ENCODE results near the gene TMED1. TPM values are rescaled to one million over a fixed set of nuclear protein-coding genes. Genes with fewer than 3 reads are reported as not detected.
A peak's percentile ranks its signal among the peaks of the same experiment; 100 is the strongest.

The TMED1 gene
- total and polyA plus RNA-seq, 9 of the 15 experiments (the other 6 are each of a cell fraction or from before 2014, with no cell fraction given): 0.86 to 30.2 (median 23.5) TPM

DNA sequence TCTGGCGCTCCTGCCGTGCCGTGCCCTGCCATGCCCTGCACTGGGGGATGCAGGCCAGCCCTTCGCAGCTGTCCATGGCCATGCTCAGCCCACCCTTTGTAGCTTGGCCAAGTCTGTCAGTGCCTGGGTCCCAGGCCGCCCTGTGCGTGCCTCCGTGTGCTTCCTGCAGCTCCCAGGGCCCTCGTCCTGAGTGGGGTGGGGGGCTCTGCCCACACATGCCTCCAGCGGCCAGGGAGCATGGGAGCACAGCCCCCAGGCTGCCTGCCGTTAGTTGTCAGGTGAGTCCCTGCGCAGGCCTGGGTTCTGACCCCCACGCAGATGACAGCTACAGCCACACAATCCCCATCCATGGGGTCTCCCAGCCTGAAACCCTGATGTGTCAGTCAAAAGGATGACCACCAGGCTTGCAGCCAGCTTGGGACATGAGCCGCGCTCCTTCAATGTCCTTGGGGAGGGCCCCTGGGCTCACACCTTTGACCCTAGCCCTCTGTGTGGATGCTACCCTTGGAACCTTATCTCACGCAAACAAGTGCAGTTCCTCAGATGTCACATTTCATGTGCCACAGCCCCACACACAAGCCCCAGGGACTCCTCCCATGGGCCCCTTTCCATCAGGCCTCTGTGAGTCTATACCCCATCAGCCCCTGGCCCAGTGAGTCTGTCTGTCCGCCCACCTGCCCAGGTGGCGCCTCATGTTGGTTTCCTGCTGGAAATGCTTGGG, 24.5 kb downstream of the TMED1 start:
- Histone ChIP-seq H3K79me2 (ENCODE audit: control insufficient read depth, insufficient read depth, low read length) (peaks cover 8% of the 10 kb centered on the region; the same call in 2 of the 3 replicates), H3K36me3 (ENCODE audit: control insufficient read depth, insufficient read depth, low read length) (peaks cover 72% of the 10 kb centered on the region; the same call in 2 of the 3 replicates), H3K9ac (ENCODE audit: insufficient read depth in 1 of 2, low read depth in 2 of 2, low read length in 2 of 2) (peak overlapping the region; percentile 43 to 86), H3K9me1 (ENCODE audit: control insufficient read depth, insufficient read depth, low read length) (no peaks in the 10 kb centered on the region), H2AFZ (ENCODE audit: low read depth, low read length) (no peak overlapping the region), H3K9me3 (replicated peaks; ENCODE audit: control insufficient read depth, insufficient read depth, low read depth, low read length) (no peaks in the 10 kb centered on the region; the same call in 1 of the 2 replicates), H3K27me3 (ENCODE audit: control insufficient read depth in 2 of 2, insufficient read depth in 2 of 2, low read length in 2 of 2) (no peaks in the 10 kb centered on the region), H3K27ac (ENCODE audit: extremely low read depth, low read depth, low read length) (peak overlapping the region; percentile 82), H3K4me3 (no peak overlapping the region), H3K4me2 (ENCODE audit: insufficient read depth, low read length) (peak overlapping the region; percentile 44; the same call in 1 of the 2 replicates), H3K4me1 (replicated peaks in 1 of 2; ENCODE audit: control insufficient read depth in 2 of 2, insufficient read depth in 2 of 2, low read length in 2 of 2) (peaks cover 48 to 66% of the 10 kb centered on the region in 2 experiments), H4K20me1 (replicated peaks; ENCODE audit: control insufficient read depth, insufficient read depth, low read length) (no peaks in the 10 kb centered on the region)
- ChIA-PET CTCF (ENCODE audit: low intra/inter-chr PET ratio) (no interaction called here), POLR2A (interaction anchor here (0.6 to 2.0 kb wide), 6 partner anchors 9 to 140 kb away, joined by 3 to 6 read pairs (median 4); no protein-coding TSS in a partner anchor)
- 48% methylated on average over 14 of the region's 17 CpGs for WGBS (ENCODE audit: insufficient coverage, low coverage, missing lambda C conversion rate)
- DNase-seq (ENCODE audit: extremely low read depth in 1 of 4, low spot score in 3 of 4) (peak; percentile 60 to 91 (median 72)), FAIRE-seq (peak; percentile 99), ATAC-seq (peak; percentile 74)
- no TSS peak for BruUV-seq (replicated peaks)
- intact Hi-C loops (cut with micrococcal nuclease) (no loop called here), in situ Hi-C loops (cut with MboI) (no loop called here)
- TF ChIP-seq, protein P1, sequence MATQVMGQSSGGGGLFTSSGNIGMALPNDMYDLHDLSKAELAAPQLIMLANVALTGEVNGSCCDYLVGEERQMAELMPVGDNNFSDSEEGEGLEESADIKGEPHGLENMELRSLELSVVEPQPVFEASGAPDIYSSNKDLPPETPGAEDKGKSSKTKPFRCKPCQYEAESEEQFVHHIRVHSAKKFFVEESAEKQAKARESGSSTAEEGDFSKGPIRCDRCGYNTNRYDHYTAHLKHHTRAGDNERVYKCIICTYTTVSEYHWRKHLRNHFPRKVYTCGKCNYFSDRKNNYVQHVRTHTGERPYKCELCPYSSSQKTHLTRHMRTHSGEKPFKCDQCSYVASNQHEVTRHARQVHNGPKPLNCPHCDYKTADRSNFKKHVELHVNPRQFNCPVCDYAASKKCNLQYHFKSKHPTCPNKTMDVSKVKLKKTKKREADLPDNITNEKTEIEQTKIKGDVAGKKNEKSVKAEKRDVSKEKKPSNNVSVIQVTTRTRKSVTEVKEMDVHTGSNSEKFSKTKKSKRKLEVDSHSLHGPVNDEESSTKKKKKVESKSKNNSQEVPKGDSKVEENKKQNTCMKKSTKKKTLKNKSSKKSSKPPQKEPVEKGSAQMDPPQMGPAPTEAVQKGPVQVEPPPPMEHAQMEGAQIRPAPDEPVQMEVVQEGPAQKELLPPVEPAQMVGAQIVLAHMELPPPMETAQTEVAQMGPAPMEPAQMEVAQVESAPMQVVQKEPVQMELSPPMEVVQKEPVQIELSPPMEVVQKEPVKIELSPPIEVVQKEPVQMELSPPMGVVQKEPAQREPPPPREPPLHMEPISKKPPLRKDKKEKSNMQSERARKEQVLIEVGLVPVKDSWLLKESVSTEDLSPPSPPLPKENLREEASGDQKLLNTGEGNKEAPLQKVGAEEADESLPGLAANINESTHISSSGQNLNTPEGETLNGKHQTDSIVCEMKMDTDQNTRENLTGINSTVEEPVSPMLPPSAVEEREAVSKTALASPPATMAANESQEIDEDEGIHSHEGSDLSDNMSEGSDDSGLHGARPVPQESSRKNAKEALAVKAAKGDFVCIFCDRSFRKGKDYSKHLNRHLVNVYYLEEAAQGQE (IDR thresholded peaks at IDR 0.05; ENCODE audit: borderline replicate concordance): no peak
- TF ChIP-seq, protein P1 (CRISPR knock-in tag; IDR thresholded peaks at IDR 0.05; ENCODE audit: low read depth): no peak
- no peak for TF ChIP-seq MYBL2 (IDR thresholded peaks at IDR 0.05; ENCODE audit: low read depth)
- no peak for TF ChIP-seq MYBL2 (CRISPR knock-in tag; IDR thresholded peaks at IDR 0.05; ENCODE audit: borderline replicate concordance)
- peak; percentile 35; the same call in 1 of the 2 replicates for TF ChIP-seq SMARCA4 (IDR thresholded peaks at IDR 0.05)
- TF ChIP-seq CREBBP (IDR thresholded peaks at IDR 0.05; ENCODE audit: low read depth, low read length): no peak
- TF ChIP-seq, protein P2, sequence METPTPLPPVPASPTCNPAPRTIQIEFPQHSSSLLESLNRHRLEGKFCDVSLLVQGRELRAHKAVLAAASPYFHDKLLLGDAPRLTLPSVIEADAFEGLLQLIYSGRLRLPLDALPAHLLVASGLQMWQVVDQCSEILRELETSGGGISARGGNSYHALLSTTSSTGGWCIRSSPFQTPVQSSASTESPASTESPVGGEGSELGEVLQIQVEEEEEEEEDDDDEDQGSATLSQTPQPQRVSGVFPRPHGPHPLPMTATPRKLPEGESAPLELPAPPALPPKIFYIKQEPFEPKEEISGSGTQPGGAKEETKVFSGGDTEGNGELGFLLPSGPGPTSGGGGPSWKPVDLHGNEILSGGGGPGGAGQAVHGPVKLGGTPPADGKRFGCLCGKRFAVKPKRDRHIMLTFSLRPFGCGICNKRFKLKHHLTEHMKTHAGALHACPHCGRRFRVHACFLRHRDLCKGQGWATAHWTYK (CRISPR knock-in tag; IDR thresholded peaks at IDR 0.05): no peak
- TF ChIP-seq RCOR1 (IDR thresholded peaks at IDR 0.05; ENCODE audit: borderline replicate concordance in 1 of 2, low read depth in 2 of 2, low read length in 2 of 2): peak in 1 of 2 experiments; percentile 76; a peak in 2 of 4 replicates
- TF ChIP-seq, protein P3, sequence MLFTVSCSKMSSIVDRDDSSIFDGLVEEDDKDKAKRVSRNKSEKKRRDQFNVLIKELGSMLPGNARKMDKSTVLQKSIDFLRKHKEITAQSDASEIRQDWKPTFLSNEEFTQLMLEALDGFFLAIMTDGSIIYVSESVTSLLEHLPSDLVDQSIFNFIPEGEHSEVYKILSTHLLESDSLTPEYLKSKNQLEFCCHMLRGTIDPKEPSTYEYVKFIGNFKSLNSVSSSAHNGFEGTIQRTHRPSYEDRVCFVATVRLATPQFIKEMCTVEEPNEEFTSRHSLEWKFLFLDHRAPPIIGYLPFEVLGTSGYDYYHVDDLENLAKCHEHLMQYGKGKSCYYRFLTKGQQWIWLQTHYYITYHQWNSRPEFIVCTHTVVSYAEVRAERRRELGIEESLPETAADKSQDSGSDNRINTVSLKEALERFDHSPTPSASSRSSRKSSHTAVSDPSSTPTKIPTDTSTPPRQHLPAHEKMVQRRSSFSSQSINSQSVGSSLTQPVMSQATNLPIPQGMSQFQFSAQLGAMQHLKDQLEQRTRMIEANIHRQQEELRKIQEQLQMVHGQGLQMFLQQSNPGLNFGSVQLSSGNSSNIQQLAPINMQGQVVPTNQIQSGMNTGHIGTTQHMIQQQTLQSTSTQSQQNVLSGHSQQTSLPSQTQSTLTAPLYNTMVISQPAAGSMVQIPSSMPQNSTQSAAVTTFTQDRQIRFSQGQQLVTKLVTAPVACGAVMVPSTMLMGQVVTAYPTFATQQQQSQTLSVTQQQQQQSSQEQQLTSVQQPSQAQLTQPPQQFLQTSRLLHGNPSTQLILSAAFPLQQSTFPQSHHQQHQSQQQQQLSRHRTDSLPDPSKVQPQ (CRISPR knock-in tag; IDR thresholded peaks at IDR 0.05; ENCODE audit: borderline replicate concordance): no peak

All from K562 (cell line).